Sigmoid colon (tissue), 7 donors: ENCODE results near the gene SLC15A5. TPM values are rescaled to one million over a fixed set of nuclear protein-coding genes. Genes with fewer than 3 reads are reported as not detected.

Source experiments
- DNase-seq: peaks from one replicate; pipeline ENCODE4 v3.0.0-alpha.2; 2019
- H3K27ac ChIP-seq, 4 donors: fragments of 200-600 bp; sonication (generic); one replicate each; pipeline ENCODE4 v1.5.1; 2016 to 2019; ENCODE audit warnings: mild to moderate bottlenecking in 1 of 4
- H3K27me3 ChIP-seq, 3 donors: fragments of 200-600 bp; sonication (generic); one replicate each; pipeline ENCODE4 v1.5.1; 2019; ENCODE audit warnings: mild to moderate bottlenecking in 1 of 3
- H3K36me3 ChIP-seq, 4 donors: fragments of 200-600 bp; sonication (generic); one replicate each; pipeline ENCODE4 v1.5.1; 2016 to 2019
- H3K4me1 ChIP-seq, 4 donors: fragments of 200-600 bp; sonication (generic); one replicate each; pipeline ENCODE4 v1.5.1; 2017 to 2019
- H3K4me3 ChIP-seq, 4 donors: fragments of 200-600 bp; sonication (generic); one replicate each; pipeline ENCODE4 v1.5.1; 2017 to 2019; ENCODE audit warnings: mild to moderate bottlenecking in 2 of 4, moderate library complexity in 1 of 4
- H3K9me3 ChIP-seq, 4 donors: fragments of 200-600 bp in 3 of 4; sonication (generic) in 3 of 4; one replicate each; pipeline versions ENCODE4 v1.5.1 to v1.6.1; 2013 to 2019
- CTCF ChIP-seq, 4 experiments: fragments of 450-650 bp in 3 of 4; fragments of 200-600 bp in 1 of 4; IDR thresholded peaks; one replicate each; pipeline ENCODE4 v1.5.1; 2016 to 2019; ENCODE audit warnings: antibody characterized with exemption in 4 of 4, mild to moderate bottlenecking in 3 of 4, moderate library complexity in 2 of 4
- EP300 ChIP-seq, 4 donors: sonication (generic); formaldehyde crosslinking; IDR thresholded peaks; one replicate each; pipeline ENCODE4 v1.6.1; 2017; ENCODE audit warnings: antibody characterized with exemption in 4 of 4
- POLR2A ChIP-seq, 2 donors: fragments of 450-650 bp; IDR thresholded peaks; one replicate each; pipeline ENCODE4 v1.6.1; 2016; ENCODE audit warnings: antibody characterized with exemption in 2 of 2, mild to moderate bottlenecking in 2 of 2, moderate library complexity in 2 of 2
- POLR2AphosphoS5 ChIP-seq, 4 donors: sonication (generic); formaldehyde crosslinking; IDR thresholded peaks; one replicate each; pipeline ENCODE4 v1.6.1; 2017; ENCODE audit warnings: antibody characterized with exemption in 4 of 4
- WGBS, 2 donors: extraction: QIAGEN DNeasy Blood & Tissue Kit; methylation state at CpG; one replicate each; pipeline ENCODE4 v1.1.7; 2013; 5-methylcytosine and 5-hydroxymethylcytosine counted together
- intact Hi-C: fragments of 100-400 bp; cut with DNase I; formaldehyde crosslinking; loops from one replicate; pipeline ENCODE4 v1.15.1; 2023
- polyA plus RNA-seq, 3 donors: library from polyadenylated mRNA; stranded (reverse); fragments of 200-250 nt; gene quantifications; one replicate each; pipeline ENCODE4 v1.2.3, GENCODE V29; 2013
- total RNA-seq, 4 donors: library from RNA; depleted of rRNA; stranded (reverse); fragments of >200 nt; gene quantifications; one replicate each; pipeline ENCODE4 v1.1.0, GENCODE V29; 2016
- donor health status: healthy with polysubstance abuse.
- donor health status: Bipolar disorder and iron deficiency.
- donor health status: healthy.

SLC15A5 gene
- total and polyA plus RNA-seq, 7 donors = not detected

GRCh38 chr12:16260206-16260605 lies 17.3 kb downstream of the SLC15A5 start:
- no peak overlapping the region for H3K27ac ChIP-seq
- WGBS, 2 donors = 91 to 95% methylated on average over 4 of the region's 4 CpGs
- no peaks in the 10 kb centered on the region for H3K4me1 ChIP-seq
- intact Hi-C loops = no loop called here
- no peaks in the 10 kb centered on the region for H3K36me3 ChIP-seq
- no peaks in the 10 kb centered on the region for H3K9me3 ChIP-seq
- H3K4me3 ChIP-seq = no peak overlapping the region
- DNase-seq = no peak
- H3K27me3 ChIP-seq = no peaks in the 10 kb centered on the region
- TF ChIP-seq POLR2AphosphoS5 (IDR thresholded peaks at IDR 0.05) (no peak), CTCF (IDR thresholded peaks at IDR 0.05) (no peak), EP300 (IDR thresholded peaks at IDR 0.05) (no peak), POLR2A (IDR thresholded peaks at IDR 0.05) (no peak)

GRCh38 chr12:16258963-16259362 lies 18.5 kb downstream of the SLC15A5 start:
- no peaks in the 10 kb centered on the region for H3K36me3 ChIP-seq
- 92 to 93% methylated on average over 2 of the region's 2 CpGs for WGBS, 2 donors
- DNase-seq = no peak
- no peak for TF ChIP-seq EP300 (IDR thresholded peaks at IDR 0.05)
- TF ChIP-seq POLR2AphosphoS5 (IDR thresholded peaks at IDR 0.05) = no peak
- no peak for TF ChIP-seq POLR2A (IDR thresholded peaks at IDR 0.05)
- TF ChIP-seq CTCF (IDR thresholded peaks at IDR 0.05) = no peak
- no peaks in the 10 kb centered on the region for H3K27me3 ChIP-seq
- intact Hi-C loops = no loop called here
- peaks cover 0 to 6% (median 0%) of the 10 kb centered on the region in 4 donors for H3K9me3 ChIP-seq
- no peak overlapping the region for H3K4me3 ChIP-seq
- H3K4me1 ChIP-seq = no peaks in the 10 kb centered on the region
- no peak overlapping the region for H3K27ac ChIP-seq

DNA sequence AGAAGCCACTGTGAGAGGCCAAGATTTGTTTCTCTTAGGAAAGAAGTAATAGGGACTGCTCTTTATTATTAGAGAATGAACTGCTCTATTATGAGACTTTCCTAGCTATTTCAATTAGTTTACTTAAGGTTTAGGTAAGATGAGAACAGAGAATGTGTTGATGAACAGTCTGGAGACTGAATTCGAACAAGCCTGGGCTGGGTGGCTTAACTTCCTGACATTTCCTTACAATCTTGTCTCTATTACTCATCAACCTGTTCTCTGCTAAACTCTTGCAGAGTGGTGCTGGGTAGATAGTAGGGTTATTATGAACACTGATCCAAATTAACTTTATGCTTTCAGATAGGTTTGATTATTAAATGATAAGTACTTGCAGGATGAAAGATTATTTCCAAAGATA lies 31.2 kb downstream of the SLC15A5 start:
- Histone ChIP-seq H3K4me1 (no peaks in the 10 kb centered on the region), H3K27me3 (no peaks in the 10 kb centered on the region), H3K9me3 (no peaks in the 10 kb centered on the region), H3K36me3 (no peaks in the 10 kb centered on the region), H3K4me3 (no peak overlapping the region), H3K27ac (no peak overlapping the region)
- intact Hi-C loops = no loop called here
- WGBS, 2 donors = 66 to 78% methylated on average over 1 of the region's 1 CpG
- no peak for DNase-seq
- no peak for TF ChIP-seq CTCF (IDR thresholded peaks at IDR 0.05)
- no peak for TF ChIP-seq POLR2AphosphoS5 (IDR thresholded peaks at IDR 0.05)
- no peak for TF ChIP-seq EP300 (IDR thresholded peaks at IDR 0.05)
- no peak for TF ChIP-seq POLR2A (IDR thresholded peaks at IDR 0.05)

DNA sequence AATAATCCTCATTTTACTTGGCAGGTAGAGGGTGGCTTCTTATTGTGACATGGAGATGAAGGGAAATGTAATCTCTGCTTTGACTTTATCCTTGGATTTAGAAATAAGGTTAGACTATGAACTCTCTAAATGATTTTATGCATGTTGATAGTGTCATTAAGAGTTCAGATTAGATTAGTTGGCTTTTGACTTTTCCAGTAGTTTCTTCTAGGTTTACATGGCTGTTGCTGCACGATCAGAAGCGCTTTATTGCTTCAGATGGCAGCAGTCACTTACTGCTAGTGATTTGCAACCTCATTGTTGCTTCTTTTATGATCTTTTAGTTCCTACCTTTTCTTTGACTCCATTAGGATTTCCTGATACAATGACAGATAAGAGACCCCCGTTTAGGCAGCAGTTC lies 32.3 kb downstream of the SLC15A5 start:
- TF ChIP-seq POLR2AphosphoS5 (IDR thresholded peaks at IDR 0.05) (no peak), EP300 (IDR thresholded peaks at IDR 0.05) (no peak), POLR2A (IDR thresholded peaks at IDR 0.05) (no peak), CTCF (IDR thresholded peaks at IDR 0.05) (no peak)
- WGBS, 2 donors = 15 to 44% methylated on average over 3 of the region's 3 CpGs
- H3K4me1 ChIP-seq = no peaks in the 10 kb centered on the region
- DNase-seq = no peak
- no peaks in the 10 kb centered on the region for H3K9me3 ChIP-seq
- no peak overlapping the region for H3K4me3 ChIP-seq
- no peaks in the 10 kb centered on the region for H3K27me3 ChIP-seq
- H3K27ac ChIP-seq = no peak overlapping the region
- intact Hi-C loops = no loop called here
- H3K36me3 ChIP-seq = no peaks in the 10 kb centered on the region
